GM18505 (cell line): ENCODE data around the gene NID2.

Experiments used
- ATAC-seq: cut with Tn5 transposase; IDR thresholded peaks from one replicate; pipeline ENCODE4 v1.9.1; 2021; ENCODE audit not compliant: unreplicated experiment
- POLR2A ChIP-seq: IDR thresholded peaks from 4 replicates; pipeline ENCODE4 v1.6.1; 2011; ENCODE audit warnings: borderline replicate concordance; ENCODE audit not compliant: insufficient read depth, insufficient read length; ENCODE audit errors: extremely low read depth

NID2 gene

GRCh38 chr14:52068615-52069306 is at the start of gene NID2:
NID2 (minus strand) TSS chr14:52069059; CDS start chr14:52068994, 65 bp downstream.
- ATAC-seq, result no peak

GRCh38 chr14:52117111-52117832 is 48.4 kb upstream of the NID2 start:
- ATAC-seq, result no peak
- no peak for TF ChIP-seq POLR2A

More at GRCh38 chr14:52068615-52069306, at the start of gene NID2:
- TF ChIP-seq POLR2A, result no peak

DNA sequence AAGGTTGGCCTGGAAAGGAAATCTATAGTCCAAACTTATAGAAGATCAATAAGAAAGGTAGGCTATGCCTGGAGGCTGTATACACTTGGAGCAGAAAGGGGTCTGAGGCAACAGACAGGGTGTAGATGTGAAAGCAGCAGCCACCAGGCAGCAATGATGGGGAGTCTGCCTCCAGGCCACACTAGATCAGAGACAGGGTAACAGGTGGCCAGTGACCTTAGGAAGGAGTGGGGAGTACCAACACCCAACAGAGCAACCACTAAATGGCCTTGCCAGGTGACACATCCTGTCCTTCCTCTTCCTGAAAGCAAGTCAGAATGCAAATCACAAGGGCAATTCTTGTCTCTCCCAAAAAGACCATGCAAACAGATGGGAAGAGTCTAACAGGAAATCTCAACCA is 46.4 kb upstream of the NID2 start:
- no peak for ATAC-seq
- TF ChIP-seq POLR2A, result no peak

GRCh38 chr14:52112336-52113018 is 43.6 kb upstream of the NID2 start:
- no peak for TF ChIP-seq POLR2A
- no peak for ATAC-seq

DNA sequence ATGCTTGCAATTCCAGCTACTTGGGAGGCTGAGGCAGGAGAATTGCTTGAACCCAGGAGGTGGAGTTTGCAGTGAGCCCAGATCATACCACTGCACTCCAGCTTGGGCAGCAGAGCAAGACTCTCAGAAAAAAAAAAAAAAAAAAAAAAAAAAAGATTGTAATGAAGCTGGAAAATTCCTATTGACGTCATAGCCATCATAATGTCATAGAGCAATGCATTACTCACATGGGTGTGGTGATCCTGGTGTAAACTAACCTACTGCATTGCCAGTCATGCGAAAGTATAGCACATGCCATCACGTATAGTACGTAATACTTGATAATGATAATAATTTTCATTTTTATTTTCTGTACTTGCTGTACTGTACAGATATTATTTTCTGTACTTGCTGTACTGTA is 42.7 kb upstream of the NID2 start:
- ATAC-seq, result no peak
- no peak for TF ChIP-seq POLR2A

DNA sequence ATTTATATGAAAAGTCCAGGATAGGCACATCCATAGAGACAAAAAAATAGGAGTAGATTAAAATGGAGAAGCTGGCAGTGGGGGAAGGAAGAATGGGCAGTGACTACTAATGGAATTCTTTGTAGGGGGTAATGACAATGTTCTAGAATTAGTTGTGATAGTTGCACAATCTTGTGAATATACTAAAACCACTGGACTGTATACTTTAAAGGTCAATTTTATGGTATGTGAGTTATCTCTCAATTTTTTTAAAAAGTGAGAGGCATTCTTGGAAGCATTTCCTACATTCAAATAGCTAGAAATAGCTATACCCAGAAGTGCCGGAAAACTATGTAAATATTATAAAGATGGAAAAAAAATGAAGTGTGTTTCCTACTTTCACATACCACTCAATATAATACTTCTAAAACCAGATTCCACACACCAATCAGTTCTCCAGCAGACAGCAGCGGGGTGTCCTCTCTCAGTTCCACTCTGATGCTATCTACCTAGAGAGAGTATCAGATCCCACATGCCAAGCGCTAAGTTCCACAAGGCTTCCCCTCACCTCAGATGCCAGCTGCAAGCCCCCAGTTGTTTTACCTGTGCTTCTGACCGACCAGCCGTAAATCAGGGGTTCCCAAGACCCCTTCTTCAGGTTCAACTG is 41.7 kb upstream of the NID2 start:
- no peak for TF ChIP-seq POLR2A
- no peak for ATAC-seq

DNA sequence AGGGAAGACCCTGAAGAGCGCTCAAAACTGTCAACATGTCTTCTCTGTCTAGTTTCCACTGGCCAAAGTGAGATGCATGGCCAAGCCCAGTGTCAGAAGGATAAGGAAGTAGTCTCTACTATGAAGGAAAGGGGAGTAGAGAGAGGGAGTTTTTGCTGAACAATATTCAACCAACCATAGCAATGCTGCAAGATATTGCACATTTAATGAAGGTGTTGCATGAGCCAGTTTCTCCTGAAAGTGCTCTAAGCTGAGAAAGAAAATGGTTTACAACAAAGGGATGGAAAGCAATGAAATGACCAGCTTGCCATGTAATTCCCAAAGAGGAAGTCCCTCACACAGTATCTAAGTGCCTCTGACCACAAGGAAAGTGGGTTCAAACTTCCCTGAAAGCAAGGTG is 40.0 kb upstream of the NID2 start:
- ATAC-seq, result no peak
- TF ChIP-seq POLR2A, result no peak

GRCh38 chr14:52106840-52107239 is 38.0 kb upstream of the NID2 start:
- TF ChIP-seq POLR2A, result no peak
- no peak for ATAC-seq

DNA sequence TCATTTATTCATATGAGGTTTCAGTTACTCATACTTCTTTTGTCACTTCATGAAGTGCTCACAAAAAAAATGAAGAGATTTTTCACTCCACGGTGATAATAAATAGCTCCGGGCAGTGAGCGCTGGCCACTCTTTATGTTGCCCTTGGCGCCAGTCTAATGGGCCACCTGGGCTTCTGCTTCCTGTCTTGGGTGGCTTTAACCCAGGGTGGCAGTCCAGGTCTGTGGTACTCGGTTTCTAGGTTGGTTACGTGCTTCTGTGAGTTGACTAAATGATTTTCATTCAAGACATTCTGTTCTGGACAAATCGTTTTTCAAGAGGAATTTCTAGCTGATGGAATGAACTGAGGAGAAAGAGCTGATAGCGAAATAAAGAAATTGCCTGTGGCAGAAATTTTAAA is 34.6 kb upstream of the NID2 start:
- ATAC-seq, result no peak
- no peak for TF ChIP-seq POLR2A

GRCh38 chr14:52095794-52096193 is 26.9 kb upstream of the NID2 start:
- no peak for TF ChIP-seq POLR2A
- ATAC-seq, result no peak

- no peak for ATAC-seq
- no peak for TF ChIP-seq POLR2A
Observed at GRCh38 chr14:52095336-52095735, 26.5 kb upstream of the NID2 start.

DNA sequence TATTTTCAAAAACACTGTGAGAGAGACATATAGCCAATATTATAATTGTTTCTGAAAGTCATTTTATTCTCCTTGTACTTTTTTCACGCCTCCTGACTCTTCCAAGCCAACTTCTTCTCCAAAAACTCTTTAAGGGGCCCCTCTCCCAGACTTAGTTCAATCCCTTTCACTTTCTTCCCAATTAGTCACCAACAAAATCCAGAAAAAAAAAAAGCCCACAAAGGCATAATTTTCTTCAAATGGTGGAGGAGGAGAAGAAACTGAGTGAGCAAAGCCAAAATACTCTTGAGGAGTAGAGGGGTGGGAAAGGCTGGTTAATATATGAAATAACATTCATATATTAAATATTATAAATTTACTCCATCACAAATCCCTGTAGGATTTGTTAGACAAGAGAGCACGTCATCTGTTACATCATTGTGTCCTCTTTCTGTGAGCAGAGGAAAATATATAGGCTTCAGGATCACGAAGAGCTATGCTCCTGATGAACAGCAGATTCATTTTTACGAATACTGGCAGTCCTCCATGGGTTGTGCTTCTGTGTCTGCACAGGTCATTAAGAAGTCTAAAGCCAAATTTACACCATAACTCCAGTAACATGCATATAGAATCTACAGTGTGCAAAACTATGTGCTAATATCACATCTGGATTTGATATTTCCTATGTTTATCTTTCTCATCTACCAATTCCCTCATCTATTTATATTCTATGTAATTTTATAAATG is 25.9 kb upstream of the NID2 start:
- ATAC-seq, result no peak
- TF ChIP-seq POLR2A, result no peak

DNA sequence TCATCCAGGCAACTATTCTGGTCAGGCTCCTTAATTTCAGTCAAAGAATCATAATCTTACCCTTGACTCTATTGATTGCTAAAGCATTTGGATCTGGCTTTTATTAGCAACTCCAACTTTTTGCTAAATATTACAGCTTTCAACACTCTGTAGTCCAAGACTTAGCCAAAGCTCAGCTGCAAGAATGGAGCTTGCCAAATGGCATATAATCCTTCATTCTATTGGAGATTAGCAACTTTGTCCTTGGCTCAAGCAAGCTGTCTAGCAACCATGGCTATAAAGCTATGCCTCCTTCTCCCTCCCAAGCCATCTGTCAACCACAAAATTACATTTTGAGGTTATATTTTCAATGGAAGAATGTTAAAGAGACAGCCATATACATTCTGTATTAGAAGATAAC is 23.1 kb upstream of the NID2 start:
- ATAC-seq, result no peak
- no peak for TF ChIP-seq POLR2A
